Measurements from ENCODE around the gene DCUN1D4. TPM values are rescaled to one million over a fixed set of nuclear protein-coding genes. Genes with fewer than 3 reads are reported as not detected.

Gene DCUN1D4
- total RNA-seq, 6 experiments from 2014 or later, result 22.6 to 62.4 (median 37.0) TPM

- no peak for TF ChIP-seq POLR2A (IDR thresholded peaks at IDR 0.05)
- TF ChIP-seq, protein P1, sequence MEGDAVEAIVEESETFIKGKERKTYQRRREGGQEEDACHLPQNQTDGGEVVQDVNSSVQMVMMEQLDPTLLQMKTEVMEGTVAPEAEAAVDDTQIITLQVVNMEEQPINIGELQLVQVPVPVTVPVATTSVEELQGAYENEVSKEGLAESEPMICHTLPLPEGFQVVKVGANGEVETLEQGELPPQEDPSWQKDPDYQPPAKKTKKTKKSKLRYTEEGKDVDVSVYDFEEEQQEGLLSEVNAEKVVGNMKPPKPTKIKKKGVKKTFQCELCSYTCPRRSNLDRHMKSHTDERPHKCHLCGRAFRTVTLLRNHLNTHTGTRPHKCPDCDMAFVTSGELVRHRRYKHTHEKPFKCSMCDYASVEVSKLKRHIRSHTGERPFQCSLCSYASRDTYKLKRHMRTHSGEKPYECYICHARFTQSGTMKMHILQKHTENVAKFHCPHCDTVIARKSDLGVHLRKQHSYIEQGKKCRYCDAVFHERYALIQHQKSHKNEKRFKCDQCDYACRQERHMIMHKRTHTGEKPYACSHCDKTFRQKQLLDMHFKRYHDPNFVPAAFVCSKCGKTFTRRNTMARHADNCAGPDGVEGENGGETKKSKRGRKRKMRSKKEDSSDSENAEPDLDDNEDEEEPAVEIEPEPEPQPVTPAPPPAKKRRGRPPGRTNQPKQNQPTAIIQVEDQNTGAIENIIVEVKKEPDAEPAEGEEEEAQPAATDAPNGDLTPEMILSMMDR (IDR thresholded peaks at IDR 0.05), result peak; percentile 66 to 82 (median 76)
- DNase-seq (peak; percentile 65 to 76 (median 66)), ATAC-seq (peak; percentile 92 to 97 (median 96))
- H3K27me3 ChIP-seq, result no peaks in the 10 kb centered on the region
- no peaks in the 10 kb centered on the region for H3K9me3 ChIP-seq
- H3K4me1 ChIP-seq, result no peaks in the 10 kb centered on the region
- 7% methylated on average over 3 of the region's 3 CpGs for WGBS (ENCODE audit: insufficient coverage, low coverage, low lambda C conversion rate, missing lambda C conversion rate)
- intact Hi-C loops (cut with DNase I), result no loop called here
- no peak overlapping the region for H3K4me3 ChIP-seq
- no peak overlapping the region for H3K27ac ChIP-seq
- H3K36me3 ChIP-seq, result no peaks in the 10 kb centered on the region
Observed at GRCh38 chr4:51831133-51831532, 11.8 kb upstream of the DCUN1D4 start.

DNA sequence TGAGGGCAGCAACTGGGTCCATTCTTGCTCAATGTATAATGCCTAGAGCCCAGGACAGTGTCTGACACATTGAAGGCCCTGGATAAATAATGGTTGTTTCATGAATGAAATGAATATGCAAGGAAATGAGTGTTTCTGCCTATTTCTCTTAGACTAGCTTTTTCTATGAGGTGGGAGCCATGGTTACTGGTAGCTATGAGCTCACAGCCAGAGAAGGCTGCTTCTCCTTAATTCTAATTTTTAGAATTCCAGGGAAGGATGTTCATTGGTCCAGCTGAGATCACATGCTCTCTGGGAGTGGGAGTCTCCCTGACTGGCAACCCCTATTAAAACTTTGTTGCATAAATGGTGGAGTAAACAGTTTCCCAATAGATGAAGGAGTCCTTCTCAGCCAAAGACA lies 9.7 kb upstream of the DCUN1D4 start:
- Histone ChIP-seq H3K27me3 (no peaks in the 10 kb centered on the region), H3K36me3 (no peaks in the 10 kb centered on the region), H3K9me3 (no peaks in the 10 kb centered on the region), H3K27ac (no peak overlapping the region), H3K4me3 (no peak overlapping the region), H3K4me1 (no peaks in the 10 kb centered on the region)
- ATAC-seq, result no peak
- no peak for DNase-seq
- no peak for TF ChIP-seq POLR2A (IDR thresholded peaks at IDR 0.05)
- TF ChIP-seq, protein P1 (IDR thresholded peaks at IDR 0.05), result no peak
- intact Hi-C loops (cut with DNase I), result no loop called here

- H3K4me1 ChIP-seq, result no peaks in the 10 kb centered on the region
- H3K27me3 ChIP-seq, result no peaks in the 10 kb centered on the region
- no peak overlapping the region for H3K27ac ChIP-seq
- ATAC-seq, result no peak
- intact Hi-C loops (cut with DNase I), result no loop called here
- no peak for TF ChIP-seq POLR2A (IDR thresholded peaks at IDR 0.05)
- TF ChIP-seq, protein P1 (IDR thresholded peaks at IDR 0.05), result no peak
- no peak for DNase-seq
- no peaks in the 10 kb centered on the region for H3K9me3 ChIP-seq
- H3K36me3 ChIP-seq, result no peaks in the 10 kb centered on the region
- 86% methylated on average over 1 of the region's 1 CpG for WGBS (ENCODE audit: insufficient coverage, low coverage, low lambda C conversion rate, missing lambda C conversion rate)
- H3K4me3 ChIP-seq, result no peak overlapping the region
Observed at GRCh38 chr4:51835079-51835478, 7.9 kb upstream of the DCUN1D4 start.

DNA sequence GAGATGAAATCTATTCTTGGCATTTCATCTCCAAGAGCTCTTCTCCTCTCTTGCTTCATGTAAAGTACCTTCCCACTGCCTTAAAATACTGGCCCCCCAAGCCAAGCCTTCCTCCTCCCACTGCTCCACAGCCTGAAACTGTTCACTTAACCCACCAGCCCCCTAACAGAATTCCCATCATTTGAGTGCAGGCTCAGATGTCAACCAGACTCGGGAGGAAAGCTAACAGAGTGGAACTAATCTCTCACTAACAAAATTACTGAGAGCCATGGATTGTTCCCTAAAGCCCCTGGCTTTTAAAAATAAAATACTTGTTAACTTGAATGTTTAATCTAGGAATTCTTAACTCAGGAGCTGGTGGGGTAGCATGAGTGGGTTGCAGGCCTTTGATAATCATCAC lies 7.1 kb upstream of the DCUN1D4 start:
- Histone ChIP-seq H3K36me3 (no peaks in the 10 kb centered on the region), H3K27ac (no peak overlapping the region), H3K27me3 (no peaks in the 10 kb centered on the region), H3K9me3 (no peaks in the 10 kb centered on the region), H3K4me3 (no peak overlapping the region), H3K4me1 (no peaks in the 10 kb centered on the region)
- no peak for ATAC-seq
- 86% methylated on average over 1 of the region's 1 CpG for WGBS (ENCODE audit: insufficient coverage, low coverage, low lambda C conversion rate, missing lambda C conversion rate)
- intact Hi-C loops (cut with DNase I), result no loop called here
- TF ChIP-seq, protein P1 (IDR thresholded peaks at IDR 0.05), result no peak
- DNase-seq, result no peak

- Histone ChIP-seq H3K4me3 (no peak overlapping the region), H3K27ac (no peak overlapping the region), H3K36me3 (no peaks in the 10 kb centered on the region), H3K27me3 (no peaks in the 10 kb centered on the region), H3K9me3 (no peaks in the 10 kb centered on the region), H3K4me1 (no peaks in the 10 kb centered on the region)
- no peak for DNase-seq
- peak in 2 of 4 donors; percentile 23 to 27 for ATAC-seq
- intact Hi-C loops (cut with DNase I), result no loop called here
- 47% methylated on average over 4 of the region's 4 CpGs for WGBS (ENCODE audit: insufficient coverage, low coverage, low lambda C conversion rate, missing lambda C conversion rate)
- no peak for TF ChIP-seq POLR2A (IDR thresholded peaks at IDR 0.05)
- TF ChIP-seq, protein P1 (IDR thresholded peaks at IDR 0.05), result no peak
Observed at GRCh38 chr4:51836549-51836948, 6.4 kb upstream of the DCUN1D4 start.
